Middle frontal gyrus (tissue), 1 donor: ENCODE data around the gene POLR2C.

Experiments
- DNase-seq: peaks from one replicate; pipeline ENCODE4 v3.0.0-alpha.2; 2015; ENCODE audit warnings: low spot score; ENCODE audit errors: extremely low spot score

POLR2C gene

DNA sequence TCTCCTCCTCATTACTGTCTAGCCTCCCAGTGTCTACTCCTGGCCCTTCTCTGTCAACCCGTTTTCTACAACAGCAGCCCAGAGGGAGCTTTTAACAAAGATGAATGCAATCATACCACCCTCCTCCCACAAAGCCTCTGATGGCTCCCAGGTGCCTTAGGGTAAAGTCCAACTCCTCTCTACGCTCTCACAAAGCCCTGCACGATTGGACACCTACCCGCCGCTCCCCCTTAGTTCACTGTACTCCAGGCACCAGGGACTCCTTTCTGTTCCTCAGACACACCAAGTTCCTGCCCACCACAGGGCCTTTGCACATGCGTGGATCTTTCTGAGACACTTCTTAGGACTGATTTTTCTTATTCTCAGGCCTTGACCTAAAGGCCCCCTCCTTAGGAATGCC, 56.4 kb downstream of the POLR2C start:
- DNase-seq, result no peak

DNA sequence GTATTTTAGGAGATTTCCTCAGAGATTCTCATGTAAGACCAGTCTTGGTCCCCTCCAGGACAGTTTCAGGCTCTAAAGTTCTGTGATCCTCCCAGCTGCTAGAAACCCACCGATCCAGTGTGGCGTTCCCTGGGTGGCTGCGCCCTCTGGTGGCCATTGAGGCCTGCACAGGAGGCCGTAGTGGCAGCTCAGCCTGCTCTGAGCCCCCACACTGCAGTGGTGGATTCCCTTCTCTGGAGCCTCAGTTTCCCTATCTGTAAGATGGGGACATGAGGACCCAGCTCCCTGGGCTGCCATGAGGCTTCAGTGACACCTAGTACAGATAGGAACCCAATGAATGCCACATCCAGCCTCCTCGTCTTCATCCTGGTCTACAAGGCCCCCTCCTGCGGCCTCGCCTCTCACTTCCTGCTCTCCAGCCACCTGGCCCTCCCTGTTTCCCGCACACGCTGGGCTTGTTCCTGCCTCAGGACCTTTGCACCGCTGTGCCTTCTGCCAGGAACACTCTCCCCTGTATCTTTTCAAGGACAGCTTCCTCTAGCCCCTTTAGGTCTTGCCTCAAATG, 57.4 kb downstream of the POLR2C start:
- peak; percentile 74 for DNase-seq
